Common myeloid progenitor, CD34-positive (primary cell): ENCODE data around the gene CNPY3. TPM values are rescaled to one million over a fixed set of nuclear protein-coding genes. Genes with fewer than 3 reads are reported as not detected.
"Not testable (repeated sequence)": the region's sequence is repeated elsewhere in the genome, so short reads cannot be mapped to it uniquely, and the experiment has no call there.

ENCODE experiments used
- CTCF ChIA-PET: fragments of 350-600 bp; sonication (Branson Sonifier 250); formaldehyde crosslinking; loops from one replicate; lab custom pipeline; 2021; ENCODE audit warnings: antibody characterized with exemption; lab: Charles Lee
- POLR2A ChIA-PET: fragments of 350-600 bp; sonication (Branson Sonifier 250); formaldehyde crosslinking; loops from one replicate; lab custom pipeline; 2021; ENCODE audit warnings: antibody characterized with exemption; lab: Charles Lee
- DNase-seq, 3 donors: peaks; one replicate each; pipeline versions ENCODE4 v3.0.0 to v3.0.0-alpha.2; 2013
- H3K27ac ChIP-seq, 2 experiments: 1 replicate in 1 of 2; 2 replicates in 1 of 2; pipeline ENCODE4 v1.7.0; 2013; ENCODE audit warnings: inconsistent platforms in 2 of 2, low read length in 2 of 2, mild to moderate bottlenecking in 2 of 2, low read depth in 1 of 2, moderate library complexity in 1 of 2; ENCODE audit not compliant: severe bottlenecking in 2 of 2, insufficient read depth in 1 of 2, poor library complexity in 1 of 2
- H3K27me3 ChIP-seq, 5 experiments: replicated peaks in 2 of 5; 1 replicate in 3 of 5; 2 replicates in 2 of 5; pipeline versions ENCODE4 v1.6.1 to v1.7.0; 2013; ENCODE audit warnings: low read length in 4 of 5, mild to moderate bottlenecking in 2 of 5, moderate library complexity in 2 of 5, inconsistent platforms in 1 of 5; ENCODE audit not compliant: insufficient read depth in 5 of 5, control insufficient read depth in 4 of 5
- H3K36me3 ChIP-seq, 4 experiments: 1 replicate in 2 of 4; 2 replicates in 2 of 4; pipeline versions ENCODE4 v1.6.1 to v1.7.0; 2013; ENCODE audit warnings: low read length in 3 of 4, control low read depth in 1 of 4, mild to moderate bottlenecking in 1 of 4; ENCODE audit not compliant: control insufficient read depth in 4 of 4, insufficient read depth in 4 of 4
- H3K4me1 ChIP-seq, 4 experiments: 1 replicate in 3 of 4; 2 replicates in 1 of 4; pipeline versions ENCODE4 v1.6.1 to v1.7.1; 2013; ENCODE audit warnings: low read length in 3 of 4, mild to moderate bottlenecking in 3 of 4, control low read depth in 1 of 4, inconsistent platforms in 1 of 4, moderate library complexity in 1 of 4; ENCODE audit not compliant: control insufficient read depth in 4 of 4, insufficient read depth in 4 of 4; ENCODE audit errors: control extremely low read depth in 1 of 4
- H3K4me3 ChIP-seq, 7 experiments: 1 replicate in 4 of 7; 2 replicates in 3 of 7; pipeline versions ENCODE4 v1.5.1 to v1.7.0; 2013; ENCODE audit warnings: mild to moderate bottlenecking in 7 of 7, low read length in 6 of 7, moderate library complexity in 6 of 7, inconsistent platforms in 2 of 7, low read depth in 2 of 7, control low read depth in 1 of 7; ENCODE audit not compliant: insufficient read depth in 4 of 7, control insufficient read depth in 1 of 7; ENCODE audit errors: extremely low read depth in 1 of 7
- H3K9me3 ChIP-seq, 5 experiments: 1 replicate in 4 of 5; 2 replicates in 1 of 5; pipeline versions ENCODE4 v1.6.1 to v1.7.1; 2013; ENCODE audit warnings: low read length in 4 of 5, mild to moderate bottlenecking in 2 of 5, inconsistent platforms in 1 of 5, low read depth in 1 of 5, moderate library complexity in 1 of 5; ENCODE audit not compliant: control insufficient read depth in 4 of 5, insufficient read depth in 2 of 5; ENCODE audit errors: control extremely low read depth in 1 of 5
- WGBS: methylation state at CpG from one replicate; pipeline ENCODE4 v1.1.5; 2013; ENCODE audit not compliant: insufficient coverage; 5-methylcytosine and 5-hydroxymethylcytosine counted together
- polyA plus RNA-seq: library from polyadenylated mRNA; unstranded; fragments of 120-200 nt; gene quantifications from one replicate; pipeline ENCODE4 v1.2.1, GENCODE V29; 2013

CNPY3 gene
- 80.3 TPM for polyA plus RNA-seq

DNA sequence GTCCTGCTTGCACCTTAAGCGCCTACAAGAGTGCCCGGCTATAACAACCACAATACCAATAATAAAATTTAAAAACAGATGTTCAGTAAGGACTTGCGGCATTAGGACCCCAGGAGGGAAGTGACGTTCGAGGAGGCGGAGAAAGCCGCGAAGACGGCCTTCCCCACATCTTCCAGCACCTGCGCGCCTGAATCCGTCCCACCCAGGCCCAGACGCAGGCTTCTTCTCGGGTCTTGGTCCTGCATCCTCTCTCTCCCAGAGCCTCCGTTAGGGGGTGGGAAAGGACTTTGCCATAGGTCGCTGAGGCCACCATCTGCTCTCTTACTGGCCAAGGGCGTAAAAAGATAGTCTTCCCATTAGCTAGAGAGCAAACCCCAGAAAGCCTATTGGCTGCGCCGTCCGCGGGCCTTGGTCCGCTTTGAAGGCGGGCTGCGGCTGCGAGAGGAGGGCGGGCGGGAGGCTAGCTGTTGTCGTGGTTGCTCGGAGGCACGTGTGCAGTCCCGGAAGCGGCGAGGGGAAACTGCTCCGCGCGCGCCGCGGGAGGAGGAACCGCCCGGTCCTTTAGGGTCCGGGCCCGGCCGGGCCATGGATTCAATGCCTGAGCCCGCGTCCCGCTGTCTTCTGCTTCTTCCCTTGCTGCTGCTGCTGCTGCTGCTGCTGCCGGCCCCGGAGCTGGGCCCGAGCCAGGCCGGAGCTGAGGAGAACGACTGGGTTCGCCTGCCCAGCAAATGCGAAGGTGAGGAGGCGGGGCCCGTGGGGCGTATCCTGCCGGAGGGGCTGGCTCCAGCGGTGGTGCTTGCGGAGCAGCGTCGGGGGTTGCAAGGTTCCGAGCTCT, at the start of gene CNPY3:
TSS of gene CNPY3 (plus strand) at position 495 of the 835 bp plus-strand sequence. CDS start at position 586, 91 bp downstream.
- H3K36me3 ChIP-seq = peaks cover 2 to 20% (median 7%) of the 10 kb centered on the region in 4 experiments
- ChIA-PET CTCF (interaction anchor here (0.6 to 3.0 kb wide), 10 partner anchors 12 to 245 kb away, joined by 3 to 16 read pairs (median 4); partner anchors contain the start of gene PPP2R5D), POLR2A (interaction anchor here (0.6 to 2.7 kb wide), 8 partner anchors 8 to 145 kb away, joined by 3 to 13 read pairs (median 4); partner anchors contain the start of genes KLC4, KLHDC3, MEA1 and PEX6)
- peaks cover 18 to 54% (median 42%) of the 10 kb centered on the region in 4 experiments for H3K4me1 ChIP-seq
- H3K27me3 ChIP-seq = no peaks in the 10 kb centered on the region
- 0% methylated on average over 53 of the region's 63 CpGs for WGBS
- peak; percentile 98 to 99 (median 99) for DNase-seq
- no peaks in the 10 kb centered on the region for H3K9me3 ChIP-seq
- peak within 1 kb of the TSS; percentile 93 to 98 for H3K27ac ChIP-seq
- peak within 1 kb of the TSS; percentile 77 to 94 (median 85) for H3K4me3 ChIP-seq

DNA sequence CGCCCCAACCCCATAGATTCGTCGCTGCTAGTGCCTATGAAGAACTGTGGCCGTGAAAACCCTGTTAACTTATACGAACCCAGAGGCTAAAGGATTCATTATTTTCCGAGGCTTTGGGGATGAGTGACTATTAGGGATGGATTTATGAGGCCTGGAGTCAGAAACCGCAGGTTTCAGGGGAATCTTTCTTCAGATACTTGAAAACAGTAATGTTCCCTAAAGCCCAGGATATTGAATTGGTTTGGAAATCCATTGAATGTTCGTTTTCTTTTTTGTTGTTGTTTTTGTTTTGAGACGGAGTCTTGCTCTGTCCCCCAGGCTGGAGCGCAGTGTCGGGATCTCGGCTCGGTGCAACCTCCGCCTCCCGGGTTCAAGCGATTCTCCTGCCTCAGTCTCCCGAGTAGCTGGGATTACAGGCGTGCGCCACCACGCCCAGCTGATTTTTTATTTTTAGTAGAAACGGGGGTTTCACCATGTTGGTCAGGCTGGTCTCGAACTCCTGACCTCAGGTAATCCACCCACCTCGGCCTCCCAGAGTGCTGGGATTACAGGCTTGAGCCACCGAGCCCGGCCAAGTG, 49.0 kb upstream of the CNPY3 start:
- ChIA-PET CTCF (interaction anchor here (0.6 to 5.7 kb wide), 10 partner anchors 9 to 218 kb away, joined by 3 to 58 read pairs (median 5); no protein-coding TSS in a partner anchor), POLR2A (interaction anchor here (1.1 to 2.4 kb wide), 6 partner anchors 10 to 219 kb away, joined by 3 to 13 read pairs (median 6); partner anchors contain the start of gene TBCC)
- peak overlapping the region; percentile 93 to 97 for H3K27ac ChIP-seq
- H3K4me1 ChIP-seq = peaks cover 0 to 19% (median 12%) of the 10 kb centered on the region in 4 experiments
- H3K27me3 ChIP-seq, H3K9me3 ChIP-seq, DNase-seq: not testable (repeated sequence)
- H3K36me3 ChIP-seq = peaks cover 13 to 27% (median 24%) of the 10 kb centered on the region in 4 experiments
- WGBS = 12% methylated on average over 17 of the region's 25 CpGs
- peak overlapping the region; percentile 63 to 99 (median 92) for H3K4me3 ChIP-seq

DNA sequence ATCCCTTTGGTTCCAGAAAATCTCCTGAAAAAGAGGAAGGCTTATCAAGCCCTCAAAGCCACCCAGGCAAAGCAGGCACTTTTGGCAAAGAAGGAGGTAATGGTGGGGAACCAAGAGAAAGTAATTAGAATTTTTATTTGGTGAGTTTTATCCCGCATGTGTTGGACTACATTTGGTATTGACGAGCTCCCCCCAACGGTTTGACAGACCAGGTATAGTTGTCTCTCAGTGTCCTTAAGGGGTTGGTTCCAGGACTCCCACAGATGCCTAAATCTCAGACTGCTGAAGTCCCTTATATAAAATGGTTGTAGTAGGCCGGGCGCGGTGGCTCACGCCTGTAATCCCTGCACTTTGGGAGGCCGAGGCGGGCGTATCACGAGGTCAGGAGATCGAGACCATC, 48.4 kb upstream of the CNPY3 start:
- H3K27me3 ChIP-seq, H3K9me3 ChIP-seq, DNase-seq: not testable (repeated sequence)
- ChIA-PET POLR2A (interaction anchor here (1.3 to 2.4 kb wide), 3 partner anchors 10 to 135 kb away, joined by 4 to 13 read pairs (median 10); partner anchors contain the start of gene TBCC), CTCF (interaction anchor here (0.6 to 3.8 kb wide), 8 partner anchors 8 to 218 kb away, joined by 3 to 17 read pairs (median 6); no protein-coding TSS in a partner anchor)
- Histone ChIP-seq H3K27ac (peak overlapping the region; percentile 93 to 97), H3K4me3 (peak overlapping the region in 6 of 7 experiments; percentile 68 to 99 (median 92)), H3K4me1 (peaks cover 0 to 19% (median 12%) of the 10 kb centered on the region in 4 experiments), H3K36me3 (peaks cover 16 to 32% (median 27%) of the 10 kb centered on the region in 4 experiments)
- 90% methylated on average over 6 of the region's 12 CpGs for WGBS

DNA sequence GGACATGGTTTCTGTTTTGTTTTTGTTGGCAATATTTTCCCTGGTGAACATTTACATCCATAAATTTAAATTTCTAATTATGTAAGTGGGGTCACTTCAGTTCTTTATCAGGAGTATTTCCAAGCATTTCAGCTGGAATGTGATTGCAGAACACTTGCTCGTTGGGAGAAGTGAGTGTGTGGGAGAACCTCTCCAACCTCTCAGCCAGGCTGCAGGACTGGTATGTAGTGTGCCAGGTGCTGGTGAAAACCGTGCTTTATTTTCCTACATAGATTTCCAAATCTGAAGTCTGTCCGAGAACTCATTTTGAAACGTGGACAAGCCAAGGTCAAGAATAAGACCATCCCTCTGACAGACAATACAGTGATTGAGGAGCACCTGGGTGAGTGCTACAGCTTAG, 43.6 kb upstream of the CNPY3 start:
- DNase-seq = no peak
- H3K36me3 ChIP-seq = peaks cover 16 to 37% (median 31%) of the 10 kb centered on the region in 4 experiments
- peaks cover 6 to 14% (median 10%) of the 10 kb centered on the region in 4 experiments for H3K4me1 ChIP-seq
- H3K4me3 ChIP-seq = no peak overlapping the region
- no peaks in the 10 kb centered on the region for H3K27me3 ChIP-seq
- CTCF ChIA-PET = no interaction called here
- POLR2A ChIA-PET = no interaction called here
- no peaks in the 10 kb centered on the region for H3K9me3 ChIP-seq
- peak overlapping the region in 1 of 2 experiments; percentile 12 for H3K27ac ChIP-seq
- 100% methylated on average over 4 of the region's 4 CpGs for WGBS

DNA sequence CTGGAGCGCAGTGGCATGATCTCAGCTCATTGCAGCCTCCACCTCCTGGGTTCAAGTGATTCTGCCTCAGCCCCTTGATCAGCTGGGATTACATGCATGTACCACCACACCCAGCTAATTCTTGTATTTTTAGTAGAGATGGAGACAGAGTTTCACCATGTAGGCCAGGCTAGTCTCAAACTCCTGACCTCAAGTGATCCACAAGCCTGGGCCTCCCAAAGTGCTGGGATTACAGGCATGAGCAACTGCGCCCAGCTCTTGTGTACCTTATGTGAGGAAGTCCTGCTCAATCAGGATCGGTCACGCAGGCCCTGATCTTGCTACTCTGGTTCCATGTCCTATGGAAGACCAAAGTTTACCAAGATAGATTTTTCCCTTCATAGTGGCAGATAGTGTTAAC, 41.1 kb upstream of the CNPY3 start:
- CTCF ChIA-PET = interaction anchor here (1.9 kb wide), 1 partner anchor 8 kb away, joined by 8 read pairs; the partner anchor contains the start of gene RPL7L1
- DNase-seq, H3K27ac ChIP-seq, H3K27me3 ChIP-seq, POLR2A ChIA-PET, H3K9me3 ChIP-seq, H3K4me3 ChIP-seq: not testable (repeated sequence)
- peaks cover 15 to 30% (median 23%) of the 10 kb centered on the region in 4 experiments for H3K36me3 ChIP-seq
- no CpG with 5 or more reads among the region's 4 CpGs for WGBS
- H3K4me1 ChIP-seq = peaks cover 11 to 30% (median 23%) of the 10 kb centered on the region in 4 experiments

DNA sequence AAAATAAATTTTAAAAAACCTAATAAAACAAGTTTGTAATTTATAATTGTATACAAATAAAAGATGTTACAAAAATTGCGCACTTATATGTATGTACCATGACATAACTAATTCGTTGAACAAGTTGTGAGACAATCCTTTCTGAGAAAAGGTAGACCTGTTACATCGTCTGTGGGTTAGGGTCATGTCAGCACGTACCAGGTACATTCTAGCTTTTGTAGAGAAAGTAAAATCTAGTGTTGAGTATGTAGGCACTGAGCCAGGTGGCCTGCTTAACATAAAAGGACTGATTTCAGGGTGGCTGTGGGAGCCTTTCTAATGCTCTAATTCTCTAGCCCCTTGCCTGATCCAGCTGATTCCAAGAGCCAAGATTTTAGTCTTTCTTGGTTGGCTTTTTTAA, 39.5 kb upstream of the CNPY3 start:
- peak in 1 of 3 donors; percentile 6 for DNase-seq
- 83% methylated on average over 1 of the region's 4 CpGs for WGBS
- CTCF ChIA-PET = interaction anchor here (1.9 kb wide), 1 partner anchor 10 kb away, joined by 8 read pairs; the partner anchor contains the start of gene RPL7L1

More for the DNA sequence above, 39.5 kb upstream of the CNPY3 start:
- peaks cover 5 to 13% (median 11%) of the 10 kb centered on the region in 4 experiments for H3K36me3 ChIP-seq
- H3K9me3 ChIP-seq = no peaks in the 10 kb centered on the region
- H3K4me3 ChIP-seq = peak overlapping the region in 6 of 7 experiments; percentile 48 to 97 (median 87)
- POLR2A ChIA-PET = interaction anchor here (2.7 kb wide), 1 partner anchor 10 kb away, joined by 13 read pairs; the partner anchor contains the start of gene RPL7L1
- peaks cover 14 to 43% (median 35%) of the 10 kb centered on the region in 4 experiments for H3K4me1 ChIP-seq
- peak overlapping the region; percentile 75 to 84 for H3K27ac ChIP-seq
- H3K27me3 ChIP-seq = no peaks in the 10 kb centered on the region
